Activated CD4-positive, CD25-positive, alpha-beta regulatory T cell treated with anti-CD3 and anti-CD28 coated beads, Interleukin-2, amount 50 U/mL, for 24 hours (primary cell): ENCODE results near the gene UNC45B.
A peak's percentile ranks its signal among the peaks of the same experiment; 100 is the strongest.
"Not testable (repeated sequence)": the region's sequence is repeated elsewhere in the genome, so short reads cannot be mapped to it uniquely, and the experiment has no call there.

Experiments
- ATAC-seq, 2 donors: fragments of 150-1000 bp; cut with Tn5 transposase; one replicate each; pipeline ENCODE4 v1.10.0; 2021; ENCODE audit warnings: mild to moderate bottlenecking in 1 of 2, moderate library complexity in 1 of 2

Gene UNC45B

DNA sequence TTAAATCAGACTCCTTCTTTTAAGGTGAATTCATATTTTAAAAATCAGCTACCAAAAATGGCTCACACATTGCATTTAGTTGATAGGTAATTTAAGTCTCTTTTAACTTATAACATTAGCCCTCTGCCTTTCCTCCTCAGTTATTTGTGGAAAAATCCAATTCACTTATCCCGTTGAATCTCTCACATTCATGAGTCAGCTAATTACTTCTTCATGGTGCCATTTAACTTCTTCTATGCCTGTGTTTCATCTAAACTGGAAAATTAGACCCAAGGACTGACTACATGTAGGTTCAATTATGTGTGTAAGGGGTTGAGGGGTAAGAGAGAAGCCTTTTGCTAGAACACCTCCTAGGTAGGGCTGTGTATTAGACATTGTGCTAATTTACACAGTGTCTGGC is 76.8 kb downstream of the UNC45B start:
- no peak for ATAC-seq

DNA sequence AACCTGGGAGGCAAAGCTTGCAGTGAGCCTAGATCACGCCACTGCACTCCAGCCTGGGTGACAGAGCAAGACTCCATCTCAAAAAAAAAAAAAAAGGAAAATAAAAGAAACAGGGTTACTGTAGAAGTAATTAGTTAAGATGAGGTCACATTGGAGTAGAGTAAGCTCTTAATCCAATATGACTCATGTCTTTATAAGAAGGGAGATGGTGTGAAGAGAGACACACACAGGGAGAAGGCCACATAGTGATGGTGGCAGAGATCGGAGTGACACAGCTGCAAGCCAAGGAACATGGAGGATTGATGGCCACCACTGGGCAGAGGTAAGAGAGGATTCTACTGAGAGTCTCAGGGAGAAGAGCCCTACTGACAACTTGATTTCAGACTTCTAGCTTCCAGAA is 79.9 kb downstream of the UNC45B start:
- ATAC-seq: peak in 1 of 2 donors; percentile 20

DNA sequence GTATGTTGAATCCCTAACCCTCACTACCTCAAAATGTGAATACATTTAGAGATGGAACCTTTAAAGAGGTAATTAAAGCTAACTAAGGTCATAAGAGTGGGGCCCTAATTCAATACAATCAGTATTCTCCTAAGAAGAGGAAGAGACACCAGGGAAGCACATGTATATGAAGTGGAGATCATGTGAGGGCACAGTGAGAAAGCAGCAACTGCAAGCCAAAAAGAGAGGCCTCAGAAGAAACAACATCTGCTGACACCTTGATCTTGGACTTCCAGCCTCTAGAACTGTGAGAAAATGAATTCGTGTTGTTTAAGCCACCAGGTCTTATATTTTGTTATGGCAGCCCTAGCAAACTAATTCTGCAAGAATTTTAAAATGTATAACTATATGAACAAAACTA is 82.0 kb downstream of the UNC45B start:
- ATAC-seq: no peak

DNA sequence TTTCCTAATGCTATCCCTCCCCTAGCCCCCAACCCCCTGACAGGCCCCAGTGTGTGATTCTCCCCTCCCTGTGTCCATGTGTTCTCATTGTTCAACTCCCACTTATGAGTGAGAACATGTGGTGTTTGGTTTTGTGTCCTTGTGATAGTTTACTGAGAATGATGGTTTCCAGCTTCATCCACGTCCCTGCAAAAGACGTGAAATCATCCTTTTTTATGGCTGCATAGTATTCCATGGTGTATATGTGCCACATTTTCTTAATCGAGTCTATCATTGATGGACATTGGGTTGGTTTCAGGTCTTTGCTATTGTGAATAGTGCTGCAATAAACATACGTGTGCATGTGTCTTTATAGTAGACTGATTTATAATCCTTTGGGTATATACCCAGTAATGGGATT is 86.7 kb downstream of the UNC45B start:
- not testable (repeated sequence) for ATAC-seq

DNA sequence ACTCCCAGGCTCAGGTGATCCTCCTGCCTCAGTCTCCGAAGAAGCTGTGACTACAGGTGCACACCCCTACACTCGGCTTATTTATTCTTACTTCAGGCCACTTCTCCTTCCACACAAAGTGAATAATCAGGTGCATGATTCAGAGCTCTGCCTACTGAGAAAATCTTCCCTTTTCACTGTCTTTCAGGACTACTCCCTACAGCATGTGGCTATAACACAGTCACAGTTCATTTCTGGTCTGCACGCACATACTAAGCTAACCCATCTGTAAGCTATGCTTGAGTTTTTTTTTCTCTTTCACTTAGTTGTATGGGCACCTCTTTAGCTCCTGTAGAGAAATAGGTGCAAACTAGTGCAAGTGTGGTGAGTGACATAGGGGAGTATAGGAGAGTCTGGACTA is 87.7 kb downstream of the UNC45B start:
- ATAC-seq: peak; percentile 46 to 72

DNA sequence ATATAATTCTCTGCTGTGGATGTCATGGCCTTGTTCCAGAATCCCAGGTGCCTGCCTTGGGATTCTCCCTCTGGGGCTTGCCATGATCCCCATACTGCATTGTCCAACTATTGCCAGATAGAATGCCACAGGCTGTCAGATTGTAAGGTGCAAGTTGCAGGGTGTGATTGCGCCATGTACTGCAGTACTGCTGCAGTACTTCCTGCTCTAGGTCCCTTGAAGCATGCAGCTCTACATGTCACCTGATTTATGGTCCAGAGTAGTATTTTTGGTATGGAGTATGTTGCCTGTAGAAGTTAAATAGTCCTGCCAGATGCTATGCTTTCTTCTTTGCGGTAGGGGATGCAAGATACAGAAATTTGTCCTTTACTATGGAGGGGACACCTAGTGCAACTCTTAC is 88.3 kb downstream of the UNC45B start:
- ATAC-seq: no peak

DNA sequence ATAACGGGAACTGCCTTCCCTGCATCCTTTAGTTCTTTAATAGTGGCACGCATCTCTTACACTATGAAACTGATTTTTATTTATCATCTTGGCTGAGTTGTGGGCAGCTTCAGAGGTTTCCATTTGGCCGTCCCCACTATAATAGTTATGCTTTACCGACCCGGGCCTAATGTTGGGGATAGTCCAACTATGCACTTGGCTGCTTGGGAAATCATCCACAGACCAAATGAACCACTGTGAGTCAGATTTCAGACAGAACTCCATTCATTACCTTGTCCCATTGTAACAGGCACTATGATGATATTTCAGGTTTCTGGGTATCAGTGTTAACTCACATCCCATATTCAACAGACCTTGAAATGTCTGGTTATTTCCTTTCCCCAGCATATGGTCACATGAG is 89.2 kb downstream of the UNC45B start:
- ATAC-seq: no peak

DNA sequence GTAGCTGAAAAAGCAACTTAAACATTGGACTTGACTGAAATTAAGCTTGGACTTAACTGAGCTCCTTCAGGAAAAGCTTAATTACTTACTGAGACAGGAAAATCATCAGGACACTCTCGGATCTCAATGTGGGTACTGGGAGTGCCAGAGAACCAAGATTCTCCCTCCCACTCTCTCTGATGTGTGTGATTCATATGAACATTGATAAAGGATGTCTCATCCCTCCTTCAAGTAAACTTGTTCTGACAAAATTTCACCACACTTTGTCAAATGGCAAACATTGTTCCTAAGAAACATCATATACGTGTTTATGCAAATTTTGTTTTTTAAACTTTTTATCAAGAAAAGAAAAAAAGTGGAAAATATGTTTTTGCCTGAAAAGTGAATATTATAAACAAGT is 91.2 kb downstream of the UNC45B start:
- peak in 1 of 2 donors; percentile 11 for ATAC-seq
